Natural killer cell (primary cell): ENCODE results near the gene TSPOAP1. TPM values are rescaled to one million over a fixed set of nuclear protein-coding genes. Genes with fewer than 3 reads are reported as not detected.

Experiments used
- ATAC-seq, 3 donors: fragments of 150-1000 bp in 2 of 3; fragments of 200-7000 bp in 1 of 3; cut with Tn5 transposase; 1 replicate in 1 of 3; 2 replicates in 2 of 3; pipeline ENCODE4 v1.10.0; 2021; ENCODE audit warnings: mild to moderate bottlenecking in 2 of 3, moderate library complexity in 2 of 3
- DNase-seq, 2 donors: peaks; one replicate each; pipeline versions ENCODE4 v3.0.0 to v3.0.0-alpha.2; 2013 to 2021; ENCODE audit warnings: mixed read lengths in 1 of 2
- H3K27ac ChIP-seq: one replicate; pipeline ENCODE4 v1.5.1; 2013; ENCODE audit warnings: mild to moderate bottlenecking, low read length
- H3K27me3 ChIP-seq: one replicate; pipeline ENCODE4 v1.6.1; 2013; ENCODE audit warnings: low read length; ENCODE audit not compliant: control insufficient read depth, insufficient read depth
- H3K36me3 ChIP-seq: one replicate; pipeline ENCODE4 v1.6.1; 2013; ENCODE audit warnings: low read length; ENCODE audit not compliant: control insufficient read depth, insufficient read depth
- H3K4me1 ChIP-seq: one replicate; pipeline ENCODE4 v1.6.1; 2013; ENCODE audit warnings: low read length; ENCODE audit not compliant: control insufficient read depth, insufficient read depth
- H3K4me3 ChIP-seq: one replicate; pipeline ENCODE4 v1.5.1; 2013; ENCODE audit warnings: low read length
- H3K9me3 ChIP-seq: one replicate; pipeline ENCODE4 v1.6.1; 2013; ENCODE audit warnings: low read length; ENCODE audit not compliant: control insufficient read depth, insufficient read depth
- H3K27ac Mint-ChIP-seq, 2 donors: one replicate each; pipeline ENCODE4 v1.8.0; 2022; ENCODE audit warnings: mild to moderate bottlenecking in 2 of 2, mixed read lengths in 2 of 2, moderate library complexity in 1 of 2
- H3K27me3 Mint-ChIP-seq, 2 donors: one replicate each; pipeline ENCODE4 v1.8.0; 2022; ENCODE audit warnings: low read depth in 2 of 2, mixed read lengths in 2 of 2
- H3K36me3 Mint-ChIP-seq: one replicate; pipeline ENCODE4 v1.8.0; 2022; ENCODE audit warnings: mixed read lengths
- H3K4me1 Mint-ChIP-seq, 2 donors: one replicate each; pipeline ENCODE4 v1.8.0; 2022; ENCODE audit warnings: mixed read lengths in 2 of 2
- H3K4me3 Mint-ChIP-seq: one replicate; pipeline ENCODE4 v1.8.0; 2022; ENCODE audit warnings: mild to moderate bottlenecking, moderate library complexity, mixed read lengths
- H3K9me3 Mint-ChIP-seq, 2 donors: one replicate each; pipeline ENCODE4 v1.8.0; 2022; ENCODE audit warnings: mixed read lengths in 2 of 2
- WGBS: methylation state at CpG from one replicate; pipeline ENCODE4 v1.1.7; 2013; ENCODE audit warnings: missing lambda C conversion rate; ENCODE audit not compliant: insufficient coverage; 5-methylcytosine and 5-hydroxymethylcytosine counted together
- intact Hi-C: fragments of 100-400 bp; cut with micrococcal nuclease; formaldehyde crosslinking; loops from one replicate; pipeline ENCODE4 v1.14.2; 2022
- total RNA-seq, 4 donors: library from RNA; stranded (reverse); fragments of 120-200 nt in 1 of 4; gene quantifications; one replicate each; pipeline versions ENCODE4 v1.2.3 to v1.2.4, GENCODE V29; 2013 to 2022
- TF ChIP-seq, protein P1 (sequence below): fragments of 200-600 bp; IDR thresholded peaks from one replicate; pipeline ENCODE4 v1.8.0; 2022; ENCODE audit warnings: antibody characterized with exemption

Gene TSPOAP1
- total RNA-seq, 3 donors from 2014 or later (not counting 1 experiment from before 2014, with no cell fraction given): 176 to 282 (median 246) TPM

DNA sequence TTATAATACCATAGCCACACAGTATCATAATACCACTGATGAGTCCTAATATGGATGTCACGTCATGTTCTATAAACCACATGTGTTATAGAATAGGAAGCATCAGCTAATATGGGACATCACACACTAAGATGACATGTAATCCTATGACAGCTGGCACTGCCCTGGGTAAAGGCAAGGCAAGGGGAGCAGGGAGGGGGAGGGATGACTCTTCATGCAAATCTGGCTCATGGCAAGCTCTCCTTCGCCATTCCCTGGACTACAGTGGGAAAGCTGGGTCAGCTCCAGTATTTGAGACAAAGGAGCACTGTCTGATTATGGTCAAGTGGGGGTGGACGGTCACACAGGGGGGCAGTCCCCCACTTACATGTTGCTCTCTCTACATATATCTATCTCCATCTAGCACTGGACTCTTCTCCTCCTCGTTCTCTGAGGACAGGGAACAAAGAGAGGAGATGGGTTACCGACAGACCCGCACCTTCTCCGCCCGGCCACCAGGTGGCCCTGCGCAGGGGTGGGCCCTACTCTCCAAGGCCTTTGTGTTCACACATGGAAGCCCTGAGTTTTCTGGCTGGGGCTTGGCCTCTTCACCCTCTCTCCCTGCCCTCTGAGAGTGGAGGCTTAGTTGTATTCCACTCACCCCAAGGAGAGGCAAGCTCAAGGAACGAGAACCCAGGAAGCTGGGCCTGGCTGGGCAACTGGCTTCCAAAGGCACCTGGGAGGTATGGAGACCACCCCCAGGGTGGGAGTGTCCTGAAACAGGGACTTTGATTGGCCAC, 24.4 kb downstream of the TSPOAP1 start:
- Mint-ChIP-seq H3K9me3 (no peaks in the 10 kb centered on the region), H3K4me3 (no peak overlapping the region), H3K27me3 (no peaks in the 10 kb centered on the region), H3K27ac (peak overlapping the region in 1 of 2 donors; percentile 38), H3K36me3 (no peaks in the 10 kb centered on the region), H3K4me1 (peaks cover 0 to 15% of the 10 kb centered on the region in 2 donors)
- Histone ChIP-seq H3K4me1 (peaks cover 22% of the 10 kb centered on the region), H3K4me3 (no peak overlapping the region), H3K27me3 (no peaks in the 10 kb centered on the region), H3K9me3 (no peaks in the 10 kb centered on the region), H3K36me3 (peaks cover 75% of the 10 kb centered on the region), H3K27ac (no peak overlapping the region)
- TF ChIP-seq, protein P1, sequence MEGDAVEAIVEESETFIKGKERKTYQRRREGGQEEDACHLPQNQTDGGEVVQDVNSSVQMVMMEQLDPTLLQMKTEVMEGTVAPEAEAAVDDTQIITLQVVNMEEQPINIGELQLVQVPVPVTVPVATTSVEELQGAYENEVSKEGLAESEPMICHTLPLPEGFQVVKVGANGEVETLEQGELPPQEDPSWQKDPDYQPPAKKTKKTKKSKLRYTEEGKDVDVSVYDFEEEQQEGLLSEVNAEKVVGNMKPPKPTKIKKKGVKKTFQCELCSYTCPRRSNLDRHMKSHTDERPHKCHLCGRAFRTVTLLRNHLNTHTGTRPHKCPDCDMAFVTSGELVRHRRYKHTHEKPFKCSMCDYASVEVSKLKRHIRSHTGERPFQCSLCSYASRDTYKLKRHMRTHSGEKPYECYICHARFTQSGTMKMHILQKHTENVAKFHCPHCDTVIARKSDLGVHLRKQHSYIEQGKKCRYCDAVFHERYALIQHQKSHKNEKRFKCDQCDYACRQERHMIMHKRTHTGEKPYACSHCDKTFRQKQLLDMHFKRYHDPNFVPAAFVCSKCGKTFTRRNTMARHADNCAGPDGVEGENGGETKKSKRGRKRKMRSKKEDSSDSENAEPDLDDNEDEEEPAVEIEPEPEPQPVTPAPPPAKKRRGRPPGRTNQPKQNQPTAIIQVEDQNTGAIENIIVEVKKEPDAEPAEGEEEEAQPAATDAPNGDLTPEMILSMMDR: peak; percentile 76
- 53% methylated on average over 8 of the region's 10 CpGs for WGBS
- intact Hi-C loops: loop anchor here (1.0 to 2.0 kb wide), 3 partner anchors 25 to 143 kb away; partner anchors contain the start of genes RNF43 and TSPOAP1
- DNase-seq (peak; percentile 55 to 78), ATAC-seq (peak; percentile 79 to 98 (median 85))

DNA sequence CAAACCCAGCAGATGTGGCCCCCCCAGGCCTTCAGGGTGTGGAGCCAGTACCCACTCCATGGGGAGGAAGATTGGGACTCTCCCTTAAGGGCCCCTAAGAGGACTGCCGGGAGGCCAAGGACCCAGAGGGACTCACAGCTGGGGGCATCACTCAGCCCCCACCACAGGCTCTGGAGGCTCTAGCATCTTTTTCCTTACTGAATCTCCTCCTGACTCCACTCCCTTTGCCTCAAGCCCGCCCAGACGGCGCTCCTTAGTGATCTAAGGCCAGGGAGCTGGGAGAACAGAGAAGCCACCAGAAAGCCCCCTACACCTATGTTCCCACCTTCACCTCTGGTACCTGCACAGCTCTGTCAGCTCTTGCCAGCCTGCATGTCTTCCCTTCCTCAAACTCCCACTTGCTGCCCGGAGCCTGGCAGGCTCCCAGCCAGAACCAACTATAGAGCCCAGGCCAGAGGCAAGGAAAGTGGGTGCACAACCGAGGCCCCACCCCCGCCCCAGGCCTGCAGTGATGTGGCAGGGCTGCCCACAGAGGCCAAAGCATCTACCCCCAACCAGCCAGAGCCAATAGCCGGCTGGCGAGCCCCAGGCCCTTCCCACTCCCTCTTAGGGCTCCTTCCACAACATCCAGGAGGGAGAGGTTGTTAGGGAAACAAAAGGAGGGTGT, 25.5 kb downstream of the TSPOAP1 start:
- Mint-ChIP-seq H3K9me3 (no peaks in the 10 kb centered on the region), H3K27me3 (no peaks in the 10 kb centered on the region), H3K4me1 (peaks cover 0 to 15% of the 10 kb centered on the region in 2 donors), H3K27ac (peak overlapping the region in 1 of 2 donors; percentile 48), H3K4me3 (no peak overlapping the region), H3K36me3 (no peaks in the 10 kb centered on the region)
- Histone ChIP-seq H3K27me3 (no peaks in the 10 kb centered on the region), H3K4me1 (peaks cover 22% of the 10 kb centered on the region), H3K4me3 (no peak overlapping the region), H3K9me3 (no peaks in the 10 kb centered on the region), H3K27ac (no peak overlapping the region), H3K36me3 (peaks cover 65% of the 10 kb centered on the region)
- DNase-seq (no peak), ATAC-seq (no peak)
- TF ChIP-seq, protein P1: no peak
- 95% methylated on average over 6 of the region's 9 CpGs for WGBS
- intact Hi-C loops: no loop called here

DNA sequence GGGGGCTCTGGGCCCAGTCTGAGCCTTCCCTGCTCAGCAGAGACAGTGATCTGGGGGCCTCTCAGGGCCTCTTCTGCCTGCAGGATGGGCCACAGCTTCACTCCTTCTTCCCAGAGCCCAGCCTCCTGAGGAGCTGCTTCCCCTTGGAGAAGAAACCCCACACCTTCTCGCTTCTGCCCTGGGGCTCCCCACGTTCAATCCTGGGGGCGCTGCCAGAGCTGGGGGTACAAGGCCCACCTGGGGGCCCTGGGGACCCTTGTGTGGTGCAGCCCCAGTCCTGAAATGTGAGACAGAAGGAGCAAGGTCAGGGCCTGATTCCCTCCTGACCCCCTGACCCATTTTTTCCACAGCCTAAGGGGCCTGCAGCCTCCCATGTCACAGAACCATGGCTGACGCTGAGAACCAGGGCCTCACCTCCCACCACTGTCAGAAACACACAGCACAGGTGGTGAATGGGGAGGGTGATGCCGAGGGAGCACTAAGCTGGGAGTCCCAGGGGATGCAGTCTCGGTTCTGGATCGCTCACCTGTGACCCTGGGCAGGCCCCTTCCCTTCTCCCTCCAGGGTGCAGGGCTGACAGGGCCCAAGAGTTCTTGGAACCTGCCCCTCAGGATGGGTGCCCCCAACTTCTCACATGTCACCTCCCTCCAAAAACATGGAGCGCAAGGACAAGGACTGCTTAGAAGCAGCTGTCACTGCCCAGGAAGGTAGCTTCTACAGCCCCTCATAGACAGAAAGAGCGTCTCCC, 26.2 kb downstream of the TSPOAP1 start:
- ATAC-seq: no peak
- Histone ChIP-seq H3K4me3 (no peak overlapping the region), H3K27ac (no peak overlapping the region), H3K36me3 (peaks cover 58% of the 10 kb centered on the region), H3K27me3 (no peaks in the 10 kb centered on the region), H3K9me3 (no peaks in the 10 kb centered on the region), H3K4me1 (peaks cover 22% of the 10 kb centered on the region)
- Mint-ChIP-seq H3K36me3 (no peaks in the 10 kb centered on the region), H3K9me3 (no peaks in the 10 kb centered on the region), H3K27ac (peak overlapping the region in 1 of 2 donors; percentile 48), H3K4me3 (no peak overlapping the region), H3K4me1 (peaks cover 0 to 15% of the 10 kb centered on the region in 2 donors), H3K27me3 (no peaks in the 10 kb centered on the region)
- DNase-seq: no peak
- 88% methylated on average over 8 of the region's 9 CpGs for WGBS
- intact Hi-C loops: no loop called here
- TF ChIP-seq, protein P1: no peak
